Dedifferentiated amniotic fluid mesenchymal stem cell (primary cell): ENCODE measurements around the gene TMEM150B.
A peak's percentile ranks its signal among the peaks of the same experiment; 100 is the strongest.

Source experiments
- DNase-seq: peaks from one replicate; pipeline ENCODE4 v3.0.0-alpha.2; 2016; ENCODE audit errors: extremely low spot score

Gene TMEM150B

DNA sequence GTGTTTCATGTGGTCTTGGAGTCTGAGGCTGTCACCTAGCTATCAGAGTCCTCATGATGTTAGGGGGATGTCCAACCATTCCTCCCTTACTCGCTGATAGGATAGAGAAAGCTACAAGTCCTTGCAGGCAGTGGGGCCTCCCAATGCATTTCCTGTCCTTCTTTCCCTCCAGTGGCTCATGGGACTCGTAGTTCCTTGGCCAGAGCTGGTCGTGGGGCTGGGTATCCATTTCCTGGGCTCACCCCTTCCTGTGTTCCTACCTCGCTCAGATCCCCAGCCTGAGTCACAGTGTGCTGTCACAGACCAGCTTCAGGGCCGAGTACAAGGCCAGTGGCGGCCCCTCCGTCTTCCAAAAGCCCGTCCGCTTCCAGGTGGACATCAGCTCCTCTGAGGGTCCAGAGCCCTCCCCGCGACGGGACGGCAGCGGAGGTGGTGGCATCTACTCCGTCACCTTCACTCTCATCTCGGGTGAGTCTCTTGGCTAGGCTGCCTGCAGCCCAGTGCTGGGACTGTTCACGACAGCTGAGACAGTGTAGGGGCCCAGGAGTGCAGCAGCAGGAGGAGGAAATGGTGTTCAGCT, 19.1 kb downstream of the TMEM150B start:
- no peak for DNase-seq

DNA sequence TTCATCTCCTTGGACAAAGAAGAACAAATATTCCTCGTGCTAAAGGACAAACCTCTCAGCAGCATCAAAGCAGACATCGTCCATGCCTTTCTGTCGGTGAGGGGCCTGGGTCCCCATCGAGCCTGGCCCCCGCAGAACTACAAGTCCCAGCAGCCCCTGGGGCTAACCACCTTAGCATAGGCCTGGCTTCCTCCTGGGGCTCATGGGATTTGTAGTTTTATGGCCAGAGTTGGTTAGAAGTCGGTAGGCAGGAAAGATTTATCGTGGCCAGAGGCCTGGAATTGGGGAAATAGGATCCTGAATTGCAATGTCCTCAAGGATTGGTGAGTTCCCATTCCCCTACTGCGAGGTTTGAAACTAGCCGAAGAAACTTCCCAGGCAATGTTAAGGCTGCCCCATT, 19.6 kb downstream of the TMEM150B start:
- DNase-seq = no peak

DNA sequence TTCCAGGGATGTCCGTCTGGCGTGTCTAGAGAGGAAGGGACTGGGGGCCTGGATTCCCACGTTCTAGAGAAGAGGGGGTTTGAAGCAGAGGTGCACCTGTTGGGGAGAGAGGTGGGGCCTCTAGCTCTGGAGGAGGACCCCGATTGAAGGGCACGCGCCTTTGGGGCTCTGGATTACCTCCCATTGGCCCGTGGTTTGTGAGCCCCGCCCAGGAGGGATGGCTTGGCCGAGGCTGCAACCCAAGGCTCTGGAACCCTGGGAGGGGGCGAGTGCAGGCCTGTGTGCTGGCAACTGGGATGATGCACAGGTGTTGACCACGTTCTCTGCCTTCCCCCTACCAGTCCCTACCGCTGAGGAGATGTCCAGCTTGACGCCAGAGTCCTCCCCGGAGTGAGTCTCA, 20.2 kb downstream of the TMEM150B start:
- no peak for DNase-seq

DNA sequence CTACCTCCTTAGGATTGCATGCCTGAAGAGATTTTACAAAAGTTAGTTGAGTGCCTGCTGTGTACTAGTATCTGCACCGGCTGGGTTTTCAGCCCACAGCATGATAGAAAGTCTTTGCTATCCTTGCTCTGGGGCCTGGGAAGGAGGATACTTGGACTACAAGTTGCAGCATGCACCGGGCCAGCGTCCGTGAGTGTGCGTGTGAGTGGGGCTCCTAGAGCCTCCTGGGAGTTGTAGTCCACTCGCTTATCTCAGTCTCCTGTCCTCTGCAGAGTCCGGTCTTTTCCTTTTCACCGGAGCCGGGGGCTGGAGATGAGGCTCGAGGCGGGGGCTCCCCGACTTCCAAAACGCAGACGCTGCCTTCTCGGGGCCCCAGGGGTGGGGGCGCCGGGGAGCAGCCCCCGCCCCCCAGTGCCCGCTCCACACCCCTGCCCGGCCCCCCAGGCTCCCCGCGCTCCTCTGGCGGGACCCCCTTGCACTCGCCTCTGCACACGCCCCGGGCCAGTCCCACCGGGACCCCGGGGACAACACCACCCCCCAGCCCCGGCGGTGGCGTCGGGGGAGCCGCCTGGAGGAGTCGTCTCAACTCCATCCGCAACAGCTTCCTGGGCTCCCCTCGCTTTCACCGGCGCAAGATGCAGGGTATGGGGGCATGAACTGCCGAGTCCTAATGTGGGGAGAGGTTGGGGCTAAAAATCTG, 20.7 kb downstream of the TMEM150B start:
- DNase-seq = no peak

DNA sequence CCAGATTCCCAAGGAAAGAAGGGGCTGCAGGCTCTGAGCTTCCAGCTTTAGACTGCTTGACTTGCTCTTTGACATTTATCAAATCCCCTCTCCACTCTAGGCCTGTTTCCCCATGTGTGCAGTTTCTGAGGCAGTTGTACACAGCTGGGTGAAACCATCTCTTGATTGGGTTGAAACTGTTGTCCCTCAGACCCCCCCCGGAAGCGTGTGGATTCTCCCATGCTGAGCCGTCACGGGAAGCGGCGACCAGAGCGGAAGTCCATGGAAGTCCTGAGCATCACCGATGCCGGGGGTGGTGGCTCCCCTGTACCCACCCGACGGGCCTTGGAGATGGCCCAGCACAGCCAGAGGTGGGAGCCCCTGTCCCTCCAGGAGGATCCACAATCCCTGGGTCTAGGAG, 21.7 kb downstream of the TMEM150B start:
- no peak for DNase-seq

DNA sequence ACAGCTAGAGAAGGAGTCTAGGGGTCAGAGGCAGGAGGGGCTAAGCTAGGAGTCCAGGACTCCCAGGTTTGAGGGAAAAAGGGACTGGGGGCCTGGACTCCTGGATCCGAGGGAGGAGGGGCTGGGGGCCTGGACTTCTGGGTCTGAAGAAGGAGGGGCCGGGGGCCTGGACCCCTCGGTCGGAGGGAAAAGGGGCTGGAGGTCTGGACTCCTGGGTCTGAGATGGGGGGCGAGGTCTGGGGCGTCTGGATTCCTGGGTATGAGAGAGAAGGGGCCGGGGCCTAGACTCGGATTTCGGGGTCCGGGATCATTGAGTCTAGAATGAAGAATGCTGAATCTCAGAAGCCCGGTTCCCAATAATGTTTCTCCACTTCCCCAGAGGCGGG, 22.8 kb downstream of the TMEM150B start:
- DNase-seq = no peak

DNA sequence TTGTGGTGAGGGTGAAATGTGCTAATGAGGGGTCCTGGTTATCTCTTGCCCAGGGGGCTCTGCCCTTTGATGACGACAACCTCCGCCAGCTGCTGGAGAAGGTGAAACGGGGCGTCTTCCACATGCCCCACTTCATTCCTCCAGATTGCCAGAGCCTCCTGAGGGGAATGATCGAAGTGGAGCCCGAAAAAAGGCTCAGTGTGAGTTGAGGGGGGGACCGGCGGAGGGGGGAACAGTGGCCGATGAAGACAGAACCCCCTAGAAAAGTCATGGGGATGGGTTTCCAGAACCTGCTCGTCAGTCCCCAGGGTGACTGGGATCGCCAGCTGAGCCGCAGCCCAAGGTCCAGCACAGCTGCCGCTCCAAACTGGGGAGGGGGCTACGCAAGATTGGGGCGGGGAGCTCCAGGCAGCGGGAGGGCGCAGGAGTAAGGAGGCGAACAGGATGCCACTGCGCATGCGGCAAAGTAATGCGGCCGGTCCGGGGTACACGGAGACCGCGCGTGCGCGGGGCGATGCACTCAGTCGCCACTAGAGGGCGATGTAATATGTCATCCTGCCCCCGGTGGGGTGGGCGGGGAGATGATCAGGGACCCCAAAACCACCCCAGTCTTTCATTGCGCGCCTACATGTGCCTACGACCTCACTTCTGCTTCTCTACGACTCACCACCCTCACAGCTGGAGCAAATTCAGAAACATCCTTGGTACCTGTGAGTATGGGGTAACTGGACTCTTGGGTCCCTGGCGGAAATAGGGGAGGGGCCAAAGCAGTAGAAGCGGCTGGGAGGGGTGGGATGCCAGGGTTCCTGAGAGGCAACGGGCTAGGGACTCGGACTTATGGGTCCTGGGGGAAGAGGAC, 23.5 kb downstream of the TMEM150B start:
- peak; percentile 58 for DNase-seq

DNA sequence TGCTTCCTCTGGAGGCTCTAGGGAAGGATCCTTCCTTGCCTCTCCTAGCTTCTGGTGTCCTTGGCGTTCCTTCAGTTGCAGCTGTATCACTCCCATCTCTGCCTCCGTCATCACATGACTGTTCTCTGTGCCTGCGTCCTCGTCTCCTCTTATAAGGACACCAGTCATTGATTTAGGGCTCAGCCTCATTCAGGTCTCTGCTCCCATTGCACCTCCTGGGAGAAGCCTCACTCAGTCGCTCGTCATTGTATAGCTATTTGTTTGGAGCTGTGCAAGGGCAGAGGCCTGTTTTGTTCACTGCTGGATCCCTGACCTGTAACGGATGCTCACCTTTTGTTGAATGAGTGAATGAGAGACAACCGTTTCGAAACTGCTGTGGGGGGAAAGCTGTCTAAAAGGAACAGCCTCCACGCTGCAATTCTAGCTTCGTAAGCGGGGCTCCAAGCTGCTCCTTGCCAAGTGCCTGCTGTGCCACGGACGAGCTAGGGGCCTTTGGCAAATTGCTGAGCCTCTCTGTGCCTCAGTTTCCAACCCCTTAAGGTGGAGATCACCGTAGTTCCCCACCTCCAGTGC, 24.2 kb downstream of the TMEM150B start:
- no peak for DNase-seq

DNA sequence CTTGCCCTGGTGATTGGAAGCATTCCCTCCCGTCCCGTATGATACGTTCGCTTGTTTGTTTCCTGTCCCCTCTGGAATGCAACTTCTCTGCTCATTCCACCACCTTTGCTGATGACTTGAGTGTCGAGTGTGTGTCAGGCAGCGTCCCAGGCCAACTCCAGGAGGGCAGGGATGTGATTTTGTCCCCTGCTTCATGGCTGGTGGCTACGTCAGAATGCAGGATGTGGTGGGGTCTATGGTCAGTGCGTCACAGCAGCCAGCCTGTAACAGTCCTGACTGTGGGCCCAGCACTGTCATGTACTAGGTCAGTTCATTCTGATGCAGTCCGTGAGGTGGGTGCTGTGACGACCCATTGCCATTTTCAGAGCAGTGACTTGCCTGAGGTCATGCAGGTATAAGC, 25.1 kb downstream of the TMEM150B start:
- no peak for DNase-seq

DNA sequence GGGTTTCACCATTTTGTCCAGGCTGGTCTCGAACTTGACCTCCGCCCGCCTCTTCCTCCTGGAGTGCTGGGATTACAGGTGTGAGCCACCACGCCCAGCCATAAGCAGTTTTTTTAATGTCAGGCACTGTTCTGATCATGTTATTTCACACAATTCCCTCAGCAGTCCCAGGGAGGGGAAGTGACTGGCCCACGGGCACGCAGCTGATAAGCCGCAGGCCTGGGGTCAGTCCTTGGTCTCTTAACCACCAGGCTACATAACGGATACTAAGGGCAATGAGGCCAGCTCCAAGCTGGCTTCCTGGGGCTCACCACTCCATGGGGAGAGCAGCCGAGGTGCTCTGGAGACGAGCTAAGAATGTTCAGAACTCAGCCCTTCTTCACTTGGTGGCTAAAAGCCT, 27.9 kb downstream of the TMEM150B start:
- no peak for DNase-seq

DNA sequence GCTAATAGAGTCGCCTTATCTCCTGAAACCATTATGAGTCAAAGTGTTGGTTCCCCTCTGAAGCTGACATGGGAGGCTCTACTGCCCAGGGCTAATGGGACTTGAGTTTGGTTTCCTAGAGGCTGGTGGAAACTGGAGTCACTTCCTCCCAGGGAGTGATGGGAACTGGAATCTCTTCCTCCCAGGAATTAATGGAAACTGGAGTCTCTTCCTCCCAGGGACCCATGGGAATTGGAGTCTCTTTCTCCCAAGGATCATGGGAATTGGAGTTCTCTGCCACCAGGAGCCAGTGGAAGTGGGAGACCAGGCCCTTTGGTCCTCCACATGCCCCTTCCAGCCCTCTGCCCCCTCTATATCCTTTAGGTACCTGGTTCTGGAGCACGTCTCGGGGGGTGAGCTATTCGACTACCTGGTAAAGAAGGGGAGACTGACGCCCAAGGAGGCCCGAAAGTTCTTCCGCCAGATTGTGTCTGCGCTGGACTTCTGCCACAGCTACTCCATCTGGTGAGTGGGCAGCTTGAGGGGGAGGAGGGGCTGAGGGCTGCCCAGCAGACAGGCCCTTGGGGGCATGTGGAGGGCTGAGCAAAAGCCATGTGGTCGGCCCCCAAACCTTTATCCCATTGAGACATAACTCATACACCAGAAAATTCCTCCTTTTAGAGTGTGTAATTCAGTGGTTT, 35.9 kb downstream of the TMEM150B start:
- DNase-seq = no peak

DNA sequence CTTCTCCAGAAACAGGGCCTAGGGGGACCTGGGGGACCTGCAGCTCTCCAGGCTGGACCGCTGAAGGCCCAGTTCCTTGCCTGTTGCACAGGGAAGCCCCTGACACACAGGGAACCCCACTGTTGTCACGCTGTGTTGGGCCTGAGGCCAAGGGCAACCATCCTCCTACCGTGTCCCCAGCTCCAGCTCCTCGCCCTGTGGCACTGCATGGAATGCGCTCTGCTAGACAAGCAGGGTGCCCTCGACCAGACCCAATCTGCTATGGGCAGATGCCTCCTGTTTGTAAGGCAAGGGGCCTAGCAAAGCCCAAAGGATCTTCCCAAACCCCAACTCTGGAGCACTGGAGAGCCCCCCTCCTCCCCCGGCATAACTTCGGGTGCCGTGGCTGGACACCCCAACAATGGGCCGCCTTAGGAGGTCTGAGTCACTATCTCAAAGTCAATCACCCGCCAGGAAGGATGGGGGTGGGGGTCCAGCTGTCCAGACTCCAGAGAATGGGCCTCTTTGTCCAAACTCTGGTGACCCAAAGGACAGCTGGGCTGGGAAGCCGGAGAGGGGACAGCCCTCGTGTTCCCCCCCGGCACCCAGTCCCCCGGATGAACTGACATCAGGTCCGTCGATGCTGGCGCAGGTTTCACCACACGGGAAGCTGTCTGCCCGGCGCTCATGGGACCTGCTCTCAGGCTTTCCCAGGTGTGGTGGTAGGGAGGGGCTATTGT, 37.6 kb downstream of the TMEM150B start:
- DNase-seq = no peak

DNA sequence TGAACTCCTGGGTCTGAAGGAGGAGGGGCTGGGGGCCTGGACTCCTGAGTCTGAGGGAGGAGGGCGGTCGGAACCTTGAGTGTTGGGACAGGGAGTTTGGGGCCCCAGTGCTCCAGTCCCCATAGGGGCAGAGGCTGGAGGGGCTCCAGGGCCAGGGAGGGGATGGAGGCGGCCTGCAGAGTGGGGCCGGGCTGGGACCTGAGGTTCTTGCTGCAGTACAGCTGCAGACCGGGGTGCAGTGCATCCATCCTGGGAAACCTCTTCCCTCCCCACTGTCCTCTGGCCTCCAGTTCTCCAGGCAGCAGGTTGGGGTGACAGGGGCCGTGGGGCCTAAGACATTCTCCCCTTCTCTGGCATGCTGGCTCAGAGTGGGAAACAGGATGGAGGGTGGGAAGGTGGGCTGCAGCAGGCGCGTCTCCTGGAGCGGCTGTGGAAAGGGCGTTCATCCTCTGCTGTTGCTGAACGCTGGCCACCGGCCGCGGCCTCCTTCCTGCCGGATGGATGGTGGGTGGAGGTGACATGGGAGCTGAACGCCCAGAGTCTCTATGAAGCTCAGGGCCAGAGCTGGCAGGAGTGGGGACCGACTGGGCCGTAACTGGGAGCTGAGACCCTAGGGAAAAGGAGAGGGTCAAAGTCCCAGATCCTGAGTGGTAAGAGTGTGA, 39.8 kb downstream of the TMEM150B start:
- no peak for DNase-seq

DNA sequence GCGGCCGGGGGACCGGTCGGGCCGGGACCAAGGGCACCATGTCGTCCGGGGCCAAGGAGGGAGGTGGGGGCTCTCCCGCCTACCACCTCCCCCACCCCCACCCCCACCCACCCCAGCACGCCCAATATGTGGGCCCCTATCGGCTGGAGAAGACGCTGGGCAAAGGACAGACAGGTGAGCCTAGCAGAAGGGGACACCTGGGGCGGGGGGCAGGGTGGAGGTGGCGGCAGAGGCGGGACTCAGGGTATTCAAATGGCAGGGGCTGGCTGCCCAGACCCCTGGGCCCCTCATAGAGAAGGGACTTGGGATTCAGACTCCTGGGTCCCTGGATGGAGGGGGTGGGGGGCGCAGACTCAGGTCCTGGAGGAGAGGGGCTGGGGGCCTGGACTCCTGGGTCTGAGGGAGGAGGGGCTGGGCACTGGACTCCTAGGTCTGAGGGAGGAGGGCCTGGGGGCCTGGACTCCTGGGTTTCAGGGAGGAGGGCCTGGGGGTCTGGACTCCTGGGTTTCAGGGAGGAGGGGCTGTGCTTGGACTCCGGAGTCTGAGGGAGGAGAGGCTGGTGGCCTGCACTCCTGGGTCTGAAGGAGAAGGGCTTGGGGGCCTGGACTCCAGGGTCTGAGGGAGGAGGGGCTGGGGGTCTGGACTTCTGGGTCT, 40.6 kb downstream of the TMEM150B start:
- DNase-seq = no peak

DNA sequence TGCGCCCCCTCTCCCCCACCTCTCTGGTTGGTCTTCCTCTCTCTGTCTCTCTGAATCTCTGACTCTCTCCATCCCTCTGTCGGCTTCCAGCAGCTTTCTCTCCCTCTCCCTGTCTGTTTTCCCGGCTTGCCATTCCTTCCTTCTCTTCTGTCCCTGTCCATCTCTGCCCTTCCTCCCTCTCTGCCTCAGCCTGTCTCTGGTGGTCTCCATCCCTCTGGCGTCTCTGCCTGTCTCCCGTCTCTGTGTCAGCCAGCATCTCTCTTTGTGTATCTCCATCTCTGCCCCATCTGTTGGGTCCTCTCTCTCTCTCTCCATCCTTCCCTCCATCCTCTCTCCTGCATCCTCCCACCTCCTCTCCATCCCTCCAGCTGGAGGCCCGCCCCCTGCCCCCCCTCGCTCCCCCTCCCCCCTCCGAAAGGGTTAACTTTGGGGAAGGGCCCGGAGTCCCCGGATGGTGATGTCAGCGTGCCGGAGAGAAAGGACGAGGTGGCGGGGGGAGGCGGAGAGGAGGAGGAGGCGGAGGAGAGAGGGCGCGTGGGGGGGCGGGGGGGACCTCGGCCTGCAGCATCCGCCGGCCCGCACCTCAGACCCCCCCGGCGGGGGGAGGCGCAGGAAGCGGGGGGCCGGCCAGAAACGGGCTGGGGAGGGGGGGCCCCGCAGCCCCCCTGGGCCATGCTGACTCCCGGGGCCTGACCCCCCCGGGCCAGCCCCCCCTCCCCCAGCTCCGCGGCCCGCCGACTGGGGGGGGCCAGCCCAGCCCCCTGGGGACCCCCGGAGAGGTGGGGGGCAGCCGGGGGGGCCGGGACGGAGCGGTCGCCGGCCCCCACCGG, 41.4 kb downstream of the TMEM150B start, which contains the start of gene BRSK1:
BRSK1 (plus strand) TSS at position 450 of the 830 bp plus-strand sequence. CDS start 446 bp downstream, outside the sequence.
- DNase-seq = peak; percentile 62

DNA sequence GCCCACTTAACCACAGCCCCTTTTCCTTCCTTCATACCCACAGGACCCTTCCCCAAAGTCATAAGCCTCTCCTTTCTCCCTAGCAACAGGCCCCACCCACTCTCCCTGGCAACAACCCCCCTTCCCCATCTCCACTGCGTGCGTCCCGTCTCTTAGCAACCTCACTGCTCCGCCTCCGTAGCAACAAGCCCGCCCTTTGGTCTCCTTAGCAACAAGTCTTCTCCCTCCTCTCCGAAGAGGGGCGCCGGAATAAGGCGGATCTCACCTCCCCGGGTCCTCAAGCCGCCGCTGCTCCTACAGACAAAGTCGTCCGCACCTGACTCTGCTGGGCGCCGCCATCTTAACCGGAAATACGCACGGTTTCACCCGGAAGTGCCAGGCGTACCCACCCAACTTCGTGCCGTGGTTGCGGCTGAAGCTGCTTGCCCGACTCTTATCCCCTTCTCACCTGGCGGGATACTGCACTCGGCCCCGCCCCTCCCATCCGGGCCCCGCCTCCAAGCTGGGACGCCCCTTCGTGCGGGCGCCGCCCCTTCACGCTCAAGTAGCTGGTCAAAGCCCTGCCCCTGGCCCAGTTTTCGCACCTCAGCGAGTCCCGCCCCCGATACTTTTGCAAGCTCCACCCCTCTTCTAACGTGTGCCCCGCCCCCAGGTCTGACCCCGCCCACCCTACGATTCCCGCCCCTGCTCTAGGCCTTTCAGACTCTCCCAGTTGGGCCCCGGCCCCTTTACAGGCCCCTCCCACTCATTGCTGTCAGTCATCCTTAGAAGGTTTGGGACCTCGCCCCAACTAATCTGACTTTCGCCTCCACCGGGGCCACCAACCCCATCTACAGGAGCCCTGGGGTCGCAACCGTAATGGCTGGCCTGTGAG, 45.1 kb downstream of the TMEM150B start, which contains the start of gene HSPBP1:
HSPBP1 (minus strand) TSS at position 341 of the 874 bp plus-strand sequence. CDS start 502 bp downstream, outside the sequence.
- DNase-seq = peak; percentile 74

DNA sequence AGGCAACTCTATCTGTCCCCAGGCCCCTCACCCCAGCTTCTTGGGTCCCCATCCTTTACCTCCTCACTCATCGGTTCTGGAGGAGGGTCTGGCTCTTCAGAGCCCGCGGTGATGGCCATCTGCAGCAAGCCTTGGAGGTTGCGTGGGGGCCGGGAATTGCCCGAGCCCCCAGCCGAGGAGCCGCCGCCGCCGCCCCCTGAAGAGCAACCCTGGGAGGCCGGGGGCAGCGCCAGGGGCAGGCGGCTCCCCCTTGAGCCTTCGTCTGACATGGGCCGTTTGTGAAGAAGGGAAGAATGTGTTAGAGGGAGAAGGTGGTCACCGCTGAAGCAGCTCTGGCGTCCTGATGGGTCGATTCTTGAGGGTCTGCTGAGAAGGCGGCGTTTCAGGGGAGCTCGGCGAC, 45.8 kb downstream of the TMEM150B start:
- no peak for DNase-seq
